ENCODE measurements around the gene CTSO. TPM values are rescaled to one million over a fixed set of nuclear protein-coding genes. Genes with fewer than 3 reads are reported as not detected.

The CTSO gene
- total and polyA plus RNA-seq, 2 experiments from 2014 or later, result 0.44 to 0.83 TPM

DNA sequence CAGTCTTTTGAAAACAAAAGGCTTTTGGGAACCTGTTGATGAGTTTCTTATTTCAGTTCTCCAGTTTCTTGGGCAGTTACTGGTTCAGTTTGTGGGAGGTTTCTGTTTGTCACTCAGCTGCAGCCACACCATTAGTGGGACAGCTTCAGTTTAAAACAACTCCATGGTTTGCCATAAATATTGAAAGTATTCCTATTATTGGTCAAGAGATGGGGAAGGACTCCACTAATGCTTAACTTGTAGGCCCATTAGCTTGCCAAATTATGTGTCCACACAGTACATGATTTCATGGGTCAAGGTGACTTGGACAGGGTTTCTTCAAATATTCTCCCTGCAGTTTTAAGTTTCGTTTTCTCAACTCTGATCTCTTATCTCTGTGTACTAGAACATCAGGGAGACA lies 72.1 kb downstream of the CTSO start:
- no peak for ATAC-seq
- no peak overlapping the region for H3K4me3 ChIP-seq

More for the DNA sequence above, 72.1 kb downstream of the CTSO start:
- Histone ChIP-seq H3K36me3 (ENCODE audit: insufficient read depth) (0 out of 2 replicates have a peak, but pooled peaks cover under 1% of the 10 kb centered on the region), H4K20me1 (replicated peaks; ENCODE audit: insufficient read depth) (no peaks in the 10 kb centered on the region), H3K4me2 (no peak overlapping the region), H3F3A (replicated peaks; ENCODE audit: low read depth) (no peaks in the 10 kb centered on the region), H2AFZ (no peak overlapping the region), H3K9me2 (ENCODE audit: insufficient read depth) (peaks cover 3% of the 10 kb centered on the region; the same call in 1 of the 2 replicates), H3K4me1 (ENCODE audit: insufficient read depth) (no peaks in the 10 kb centered on the region; the same call in 1 of the 2 replicates), H3K27ac (ENCODE audit: low read depth) (no peak overlapping the region), H3K79me2 (replicated peaks; ENCODE audit: insufficient read depth) (no peaks in the 10 kb centered on the region), H3K27me3 (ENCODE audit: insufficient read depth) (no peaks in the 10 kb centered on the region)
- TF ChIP-seq EZH2 (IDR thresholded peaks at IDR 0.05; ENCODE audit: low read depth, unreplicated experiment), result no peak
- TF ChIP-seq ZNF114 (CRISPR knock-in tag; IDR thresholded peaks at IDR 0.05), result no peak
- no peak for TF ChIP-seq POLR2AphosphoS5 (IDR thresholded peaks at IDR 0.05; ENCODE audit: low read depth)
- no peak for TF ChIP-seq EZH2phosphoT487 (IDR thresholded peaks at IDR 0.05; ENCODE audit: unreplicated experiment)
- TF ChIP-seq CREB1 (CRISPR knock-in tag; IDR thresholded peaks at IDR 0.05; ENCODE audit: low read depth), result no peak
- TF ChIP-seq, protein P1, sequence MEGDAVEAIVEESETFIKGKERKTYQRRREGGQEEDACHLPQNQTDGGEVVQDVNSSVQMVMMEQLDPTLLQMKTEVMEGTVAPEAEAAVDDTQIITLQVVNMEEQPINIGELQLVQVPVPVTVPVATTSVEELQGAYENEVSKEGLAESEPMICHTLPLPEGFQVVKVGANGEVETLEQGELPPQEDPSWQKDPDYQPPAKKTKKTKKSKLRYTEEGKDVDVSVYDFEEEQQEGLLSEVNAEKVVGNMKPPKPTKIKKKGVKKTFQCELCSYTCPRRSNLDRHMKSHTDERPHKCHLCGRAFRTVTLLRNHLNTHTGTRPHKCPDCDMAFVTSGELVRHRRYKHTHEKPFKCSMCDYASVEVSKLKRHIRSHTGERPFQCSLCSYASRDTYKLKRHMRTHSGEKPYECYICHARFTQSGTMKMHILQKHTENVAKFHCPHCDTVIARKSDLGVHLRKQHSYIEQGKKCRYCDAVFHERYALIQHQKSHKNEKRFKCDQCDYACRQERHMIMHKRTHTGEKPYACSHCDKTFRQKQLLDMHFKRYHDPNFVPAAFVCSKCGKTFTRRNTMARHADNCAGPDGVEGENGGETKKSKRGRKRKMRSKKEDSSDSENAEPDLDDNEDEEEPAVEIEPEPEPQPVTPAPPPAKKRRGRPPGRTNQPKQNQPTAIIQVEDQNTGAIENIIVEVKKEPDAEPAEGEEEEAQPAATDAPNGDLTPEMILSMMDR (conservative IDR thresholded peaks at IDR 0.05; ENCODE audit: low read depth in 2 of 2), result no peak
- TF ChIP-seq, protein P2, sequence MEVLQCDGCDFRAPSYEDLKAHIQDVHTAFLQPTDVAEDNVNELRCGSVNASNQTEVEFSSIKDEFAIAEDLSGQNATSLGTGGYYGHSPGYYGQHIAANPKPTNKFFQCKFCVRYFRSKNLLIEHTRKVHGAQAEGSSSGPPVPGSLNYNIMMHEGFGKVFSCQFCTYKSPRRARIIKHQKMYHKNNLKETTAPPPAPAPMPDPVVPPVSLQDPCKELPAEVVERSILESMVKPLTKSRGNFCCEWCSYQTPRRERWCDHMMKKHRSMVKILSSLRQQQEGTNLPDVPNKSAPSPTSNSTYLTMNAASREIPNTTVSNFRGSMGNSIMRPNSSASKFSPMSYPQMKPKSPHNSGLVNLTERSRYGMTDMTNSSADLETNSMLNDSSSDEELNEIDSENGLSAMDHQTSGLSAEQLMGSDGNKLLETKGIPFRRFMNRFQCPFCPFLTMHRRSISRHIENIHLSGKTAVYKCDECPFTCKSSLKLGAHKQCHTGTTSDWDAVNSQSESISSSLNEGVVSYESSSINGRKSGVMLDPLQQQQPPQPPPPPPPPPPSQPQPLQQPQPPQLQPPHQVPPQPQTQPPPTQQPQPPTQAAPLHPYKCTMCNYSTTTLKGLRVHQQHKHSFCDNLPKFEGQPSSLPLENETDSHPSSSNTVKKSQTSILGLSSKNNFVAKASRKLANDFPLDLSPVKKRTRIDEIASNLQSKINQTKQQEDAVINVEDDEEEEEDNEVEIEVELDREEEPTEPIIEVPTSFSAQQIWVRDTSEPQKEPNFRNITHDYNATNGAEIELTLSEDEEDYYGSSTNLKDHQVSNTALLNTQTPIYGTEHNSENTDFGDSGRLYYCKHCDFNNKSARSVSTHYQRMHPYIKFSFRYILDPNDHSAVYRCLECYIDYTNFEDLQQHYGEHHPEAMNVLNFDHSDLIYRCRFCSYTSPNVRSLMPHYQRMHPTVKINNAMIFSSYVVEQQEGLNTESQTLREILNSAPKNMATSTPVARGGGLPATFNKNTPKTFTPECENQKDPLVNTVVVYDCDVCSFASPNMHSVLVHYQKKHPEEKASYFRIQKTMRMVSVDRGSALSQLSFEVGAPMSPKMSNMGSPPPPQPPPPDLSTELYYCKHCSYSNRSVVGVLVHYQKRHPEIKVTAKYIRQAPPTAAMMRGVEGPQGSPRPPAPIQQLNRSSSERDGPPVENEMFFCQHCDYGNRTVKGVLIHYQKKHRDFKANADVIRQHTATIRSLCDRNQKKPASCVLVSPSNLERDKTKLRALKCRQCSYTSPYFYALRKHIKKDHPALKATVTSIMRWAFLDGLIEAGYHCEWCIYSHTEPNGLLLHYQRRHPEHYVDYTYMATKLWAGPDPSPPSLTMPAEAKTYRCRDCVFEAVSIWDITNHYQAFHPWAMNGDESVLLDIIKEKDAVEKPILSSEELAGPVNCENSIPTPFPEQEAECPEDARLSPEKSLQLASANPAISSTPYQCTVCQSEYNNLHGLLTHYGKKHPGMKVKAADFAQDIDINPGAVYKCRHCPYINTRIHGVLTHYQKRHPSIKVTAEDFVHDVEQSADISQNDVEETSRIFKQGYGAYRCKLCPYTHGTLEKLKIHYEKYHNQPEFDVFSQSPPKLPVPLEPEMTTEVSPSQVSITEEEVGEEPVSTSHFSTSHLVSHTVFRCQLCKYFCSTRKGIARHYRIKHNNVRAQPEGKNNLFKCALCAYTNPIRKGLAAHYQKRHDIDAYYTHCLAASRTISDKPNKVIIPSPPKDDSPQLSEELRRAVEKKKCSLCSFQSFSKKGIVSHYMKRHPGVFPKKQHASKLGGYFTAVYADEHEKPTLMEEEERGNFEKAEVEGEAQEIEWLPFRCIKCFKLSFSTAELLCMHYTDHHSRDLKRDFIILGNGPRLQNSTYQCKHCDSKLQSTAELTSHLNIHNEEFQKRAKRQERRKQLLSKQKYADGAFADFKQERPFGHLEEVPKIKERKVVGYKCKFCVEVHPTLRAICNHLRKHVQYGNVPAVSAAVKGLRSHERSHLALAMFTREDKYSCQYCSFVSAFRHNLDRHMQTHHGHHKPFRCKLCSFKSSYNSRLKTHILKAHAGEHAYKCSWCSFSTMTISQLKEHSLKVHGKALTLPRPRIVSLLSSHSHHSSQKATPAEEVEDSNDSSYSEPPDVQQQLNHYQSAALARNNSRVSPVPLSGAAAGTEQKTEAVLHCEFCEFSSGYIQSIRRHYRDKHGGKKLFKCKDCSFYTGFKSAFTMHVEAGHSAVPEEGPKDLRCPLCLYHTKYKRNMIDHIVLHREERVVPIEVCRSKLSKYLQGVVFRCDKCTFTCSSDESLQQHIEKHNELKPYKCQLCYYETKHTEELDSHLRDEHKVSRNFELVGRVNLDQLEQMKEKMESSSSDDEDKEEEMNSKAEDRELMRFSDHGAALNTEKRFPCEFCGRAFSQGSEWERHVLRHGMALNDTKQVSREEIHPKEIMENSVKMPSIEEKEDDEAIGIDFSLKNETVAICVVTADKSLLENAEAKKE (CRISPR knock-in tag; IDR thresholded peaks at IDR 0.05), result no peak
- TF ChIP-seq, protein P3, sequence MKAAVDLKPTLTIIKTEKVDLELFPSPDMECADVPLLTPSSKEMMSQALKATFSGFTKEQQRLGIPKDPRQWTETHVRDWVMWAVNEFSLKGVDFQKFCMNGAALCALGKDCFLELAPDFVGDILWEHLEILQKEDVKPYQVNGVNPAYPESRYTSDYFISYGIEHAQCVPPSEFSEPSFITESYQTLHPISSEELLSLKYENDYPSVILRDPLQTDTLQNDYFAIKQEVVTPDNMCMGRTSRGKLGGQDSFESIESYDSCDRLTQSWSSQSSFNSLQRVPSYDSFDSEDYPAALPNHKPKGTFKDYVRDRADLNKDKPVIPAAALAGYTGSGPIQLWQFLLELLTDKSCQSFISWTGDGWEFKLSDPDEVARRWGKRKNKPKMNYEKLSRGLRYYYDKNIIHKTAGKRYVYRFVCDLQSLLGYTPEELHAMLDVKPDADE (IDR thresholded peaks at IDR 0.05), result no peak
- no peak for TF ChIP-seq ZNF331 (CRISPR knock-in tag; IDR thresholded peaks at IDR 0.05; ENCODE audit: low read depth)
- TF ChIP-seq STAT1 (IDR thresholded peaks at IDR 0.05; ENCODE audit: unreplicated experiment), result no peak
- no peak for TF ChIP-seq NANOG (IDR thresholded peaks at IDR 0.05; ENCODE audit: borderline replicate concordance)
- TF ChIP-seq, protein P4, sequence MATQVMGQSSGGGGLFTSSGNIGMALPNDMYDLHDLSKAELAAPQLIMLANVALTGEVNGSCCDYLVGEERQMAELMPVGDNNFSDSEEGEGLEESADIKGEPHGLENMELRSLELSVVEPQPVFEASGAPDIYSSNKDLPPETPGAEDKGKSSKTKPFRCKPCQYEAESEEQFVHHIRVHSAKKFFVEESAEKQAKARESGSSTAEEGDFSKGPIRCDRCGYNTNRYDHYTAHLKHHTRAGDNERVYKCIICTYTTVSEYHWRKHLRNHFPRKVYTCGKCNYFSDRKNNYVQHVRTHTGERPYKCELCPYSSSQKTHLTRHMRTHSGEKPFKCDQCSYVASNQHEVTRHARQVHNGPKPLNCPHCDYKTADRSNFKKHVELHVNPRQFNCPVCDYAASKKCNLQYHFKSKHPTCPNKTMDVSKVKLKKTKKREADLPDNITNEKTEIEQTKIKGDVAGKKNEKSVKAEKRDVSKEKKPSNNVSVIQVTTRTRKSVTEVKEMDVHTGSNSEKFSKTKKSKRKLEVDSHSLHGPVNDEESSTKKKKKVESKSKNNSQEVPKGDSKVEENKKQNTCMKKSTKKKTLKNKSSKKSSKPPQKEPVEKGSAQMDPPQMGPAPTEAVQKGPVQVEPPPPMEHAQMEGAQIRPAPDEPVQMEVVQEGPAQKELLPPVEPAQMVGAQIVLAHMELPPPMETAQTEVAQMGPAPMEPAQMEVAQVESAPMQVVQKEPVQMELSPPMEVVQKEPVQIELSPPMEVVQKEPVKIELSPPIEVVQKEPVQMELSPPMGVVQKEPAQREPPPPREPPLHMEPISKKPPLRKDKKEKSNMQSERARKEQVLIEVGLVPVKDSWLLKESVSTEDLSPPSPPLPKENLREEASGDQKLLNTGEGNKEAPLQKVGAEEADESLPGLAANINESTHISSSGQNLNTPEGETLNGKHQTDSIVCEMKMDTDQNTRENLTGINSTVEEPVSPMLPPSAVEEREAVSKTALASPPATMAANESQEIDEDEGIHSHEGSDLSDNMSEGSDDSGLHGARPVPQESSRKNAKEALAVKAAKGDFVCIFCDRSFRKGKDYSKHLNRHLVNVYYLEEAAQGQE (IDR thresholded peaks at IDR 0.05; ENCODE audit: unreplicated experiment), result no peak
- no peak for TF ChIP-seq JUNB (IDR thresholded peaks at IDR 0.05; ENCODE audit: unreplicated experiment)
- Mint-ChIP-seq H3K4me1 (peaks cover 11% of the 10 kb centered on the region), H3K9me3 (peaks cover 47% of the 10 kb centered on the region), H3K27me3 (ENCODE audit: insufficient read depth, low read depth, poor library complexity) (no peaks in the 10 kb centered on the region), H3K36me3 (ENCODE audit: low read depth) (peaks cover 36% of the 10 kb centered on the region), H3K4me3 (no peak overlapping the region), H3K27ac (no peak overlapping the region)
- no peak for DNase-seq (ENCODE audit: low spot score)

Measured in GM23338 (cell line).